HepG2 (cell line): Measurements from ENCODE around the gene FERMT2. TPM values are rescaled to one million over a fixed set of nuclear protein-coding genes. Genes with fewer than 3 reads are reported as not detected.
A peak's percentile ranks its signal among the peaks of the same experiment; 100 is the strongest.

Source experiments
- CHD2 ChIP-seq: IDR thresholded peaks from 2 replicates; pipeline ENCODE4 v1.6.1; 2011; ENCODE audit warnings: low read depth, low read length, improper control_type of control experiment
- E2F5 ChIP-seq: sonication (generic); formaldehyde crosslinking; conservative IDR thresholded peaks from 2 replicates; pipeline ENCODE4 v1.4.0; 2020; ENCODE audit warnings: missing genetic modification reagents
- FOXP1 ChIP-seq, 2 experiments: fragments of 450-650 bp in 1 of 2; IDR thresholded peaks; 2 replicates each; pipeline ENCODE4 v1.6.1; 2017 to 2018; ENCODE audit warnings: antibody characterized with exemption in 1 of 2
- IKZF4 ChIP-seq: sonication (generic); formaldehyde crosslinking; IDR thresholded peaks from 2 replicates; pipeline ENCODE4 v1.5.1; 2020; ENCODE audit warnings: borderline replicate concordance, mild to moderate bottlenecking, low read depth, missing genetic modification reagents; ENCODE audit errors: not compliant biosample characterization
- ISL2 ChIP-seq: sonication (generic); formaldehyde crosslinking; IDR thresholded peaks from 2 replicates; pipeline ENCODE4 v1.5.0; 2020; ENCODE audit warnings: missing genetic modification reagents
- KDM5A ChIP-seq: fragments of 200-600 bp; sonication (generic); IDR thresholded peaks from 2 replicates; pipeline ENCODE4 v1.7.0; 2018; ENCODE audit warnings: antibody characterized with exemption, mild to moderate bottlenecking, low read length, borderline replicate concordance
- MAF1 ChIP-seq: sonication (generic); formaldehyde crosslinking; IDR thresholded peaks from 2 replicates; pipeline ENCODE4 v1.5.0; 2020; ENCODE audit warnings: missing genetic modification reagents, borderline replicate concordance
- MTA1 ChIP-seq: sonication (generic); formaldehyde crosslinking; IDR thresholded peaks from 2 replicates; pipeline ENCODE4 v1.4.0; 2020; ENCODE audit warnings: missing genetic modification reagents, mild to moderate bottlenecking, borderline replicate concordance
- NFYC ChIP-seq: IDR thresholded peaks from 2 replicates; pipeline ENCODE4 v1.6.1; 2016; ENCODE audit warnings: missing genetic modification reagents, missing compliant biosample characterization
- SALL1 ChIP-seq: sonication (generic); formaldehyde crosslinking; IDR thresholded peaks from 2 replicates; pipeline ENCODE4 v1.8.0; 2022; ENCODE audit warnings: mild to moderate bottlenecking, missing genetic modification reagents
- SKIL ChIP-seq: sonication (generic); formaldehyde crosslinking; IDR thresholded peaks from 2 replicates; pipeline ENCODE4 v1.8.0; 2022; ENCODE audit warnings: missing genetic modification reagents, mild to moderate bottlenecking, moderate library complexity, borderline replicate concordance
- SPEN ChIP-seq: sonication (generic); formaldehyde crosslinking; IDR thresholded peaks from 2 replicates; pipeline ENCODE4 v1.5.1; 2020; ENCODE audit warnings: low read depth, mild to moderate bottlenecking, missing genetic modification reagents
- SUZ12 ChIP-seq: fragments of 150-350 bp; IDR thresholded peaks from 2 replicates; pipeline ENCODE4 v1.6.1; 2014; ENCODE audit warnings: low read depth, low read length
- TBX3 ChIP-seq: fragments of 450-650 bp; IDR thresholded peaks from 2 replicates; pipeline ENCODE4 v1.6.1; 2017; ENCODE audit warnings: antibody characterized with exemption, mild to moderate bottlenecking, inconsistent platforms, borderline replicate concordance
- THAP11 ChIP-seq: IDR thresholded peaks from 2 replicates; pipeline ENCODE4 v1.6.1; 2016; ENCODE audit warnings: missing biosample characterization, missing genetic modification reagents
- ZC3H4 ChIP-seq: sonication (generic); formaldehyde crosslinking; IDR thresholded peaks from 2 replicates; pipeline ENCODE4 v1.4.0; 2020; ENCODE audit warnings: missing genetic modification reagents, borderline replicate concordance
- ZMYM4 ChIP-seq: sonication (generic); formaldehyde crosslinking; IDR thresholded peaks from 2 replicates; pipeline ENCODE4 v1.8.1; 2023; ENCODE audit warnings: mild to moderate bottlenecking, missing genetic modification reagents
- ZNF264 ChIP-seq: sonication (generic); formaldehyde crosslinking; IDR thresholded peaks from 2 replicates; pipeline ENCODE4 v1.4.0; 2020; ENCODE audit warnings: missing genetic modification reagents
- ZNF564 ChIP-seq: sonication (generic); formaldehyde crosslinking; IDR thresholded peaks from 2 replicates; pipeline ENCODE4 v1.8.1; 2023; ENCODE audit warnings: mild to moderate bottlenecking, missing genetic modification reagents
- ZNF770 ChIP-seq: sonication (generic); formaldehyde crosslinking; IDR thresholded peaks from 2 replicates; pipeline ENCODE4 v1.5.0; 2020; ENCODE audit warnings: mild to moderate bottlenecking, missing genetic modification reagents
- polyA plus RNA-seq, 8 experiments: library from polyadenylated mRNA; depleted of rRNA in 3 of 8; stranded (reverse) in 7 of 8; unstranded in 1 of 8; fragments of >200 nt; fragmentation: Illumina TruSeq in 4 of 8; extraction: Trizol in 4 of 8; gene quantifications; 2 replicates each; pipeline versions ENCODE4 v1.2.1 to v1.2.3, GENCODE V29; 2011 to 2016; ENCODE audit warnings: low read depth in 4 of 8, missing spikeins in 1 of 8, mixed read lengths in 1 of 8; ENCODE audit not compliant: insufficient read depth in 1 of 8
- total RNA-seq, 5 experiments: library from RNA; depleted of rRNA; stranded (reverse); fragments of >200 nt; fragmentation: Illumina TruSeq; extraction: Trizol; gene quantifications; 2 replicates each; pipeline ENCODE4 v1.2.3, GENCODE V29; 2016; ENCODE audit warnings: low read depth in 1 of 5
- TF ChIP-seq, protein P1 (sequence below): sonication (generic); formaldehyde crosslinking; IDR thresholded peaks from 2 replicates; pipeline ENCODE4 v1.4.0; 2020; ENCODE audit warnings: mild to moderate bottlenecking, missing genetic modification reagents
- TF ChIP-seq, protein P2 (sequence below): IDR thresholded peaks from 2 replicates; pipeline ENCODE4 v1.6.1; 2016; ENCODE audit warnings: low read depth, control low read depth

FERMT2 gene
- total and polyA plus RNA-seq, 2 of the 13 experiments (the other 11 are each of a cell fraction or from before 2014, with no cell fraction given) = 36.2 to 60.4 TPM

DNA sequence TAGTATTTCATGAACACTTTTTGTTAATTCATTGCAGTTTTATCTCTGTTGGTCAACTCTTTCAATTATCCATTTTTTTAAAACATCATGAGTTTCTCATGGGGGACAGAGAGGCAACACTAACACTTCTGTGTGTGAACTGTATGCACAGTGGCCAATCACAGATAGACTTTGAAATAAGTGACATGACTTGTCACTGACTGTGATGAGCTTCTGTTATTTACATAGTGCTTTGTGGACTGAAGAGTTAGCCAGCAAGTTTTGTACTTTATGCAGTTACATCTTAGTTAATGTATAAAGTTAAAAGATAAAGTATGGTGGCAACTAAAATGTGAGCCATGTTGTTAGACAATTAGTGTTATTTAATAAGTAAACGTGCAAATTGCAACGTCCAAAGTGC lies 16.1 kb downstream of the FERMT2 start (continued):
- TF ChIP-seq THAP11 (CRISPR knock-in tag) (no peak), ZMYM4 (CRISPR knock-in tag) (no peak), ZC3H4 (no peak), FOXP1 (IDR thresholded peaks at IDR 0.05) (no peak), FOXP1 (CRISPR knock-in tag; IDR thresholded peaks at IDR 0.05) (no peak), ISL2 (CRISPR knock-in tag) (no peak), TBX3 (peak; percentile 35; the same call in 1 of the 2 replicates), MAF1 (CRISPR knock-in tag) (no peak), IKZF4 (CRISPR knock-in tag) (no peak), KDM5A (no peak), MTA1 (CRISPR knock-in tag) (no peak), SPEN (no peak), E2F5 (CRISPR knock-in tag) (no peak), ZNF264 (CRISPR knock-in tag) (no peak), SUZ12 (no peak), NFYC (CRISPR knock-in tag) (peak; percentile 33; the same call in 1 of the 2 replicates), SKIL (CRISPR knock-in tag) (no peak), ZNF564 (CRISPR knock-in tag) (no peak), SALL1 (CRISPR knock-in tag) (no peak), CHD2 (no peak), ZNF770 (CRISPR knock-in tag) (no peak)
- TF ChIP-seq, protein P1, sequence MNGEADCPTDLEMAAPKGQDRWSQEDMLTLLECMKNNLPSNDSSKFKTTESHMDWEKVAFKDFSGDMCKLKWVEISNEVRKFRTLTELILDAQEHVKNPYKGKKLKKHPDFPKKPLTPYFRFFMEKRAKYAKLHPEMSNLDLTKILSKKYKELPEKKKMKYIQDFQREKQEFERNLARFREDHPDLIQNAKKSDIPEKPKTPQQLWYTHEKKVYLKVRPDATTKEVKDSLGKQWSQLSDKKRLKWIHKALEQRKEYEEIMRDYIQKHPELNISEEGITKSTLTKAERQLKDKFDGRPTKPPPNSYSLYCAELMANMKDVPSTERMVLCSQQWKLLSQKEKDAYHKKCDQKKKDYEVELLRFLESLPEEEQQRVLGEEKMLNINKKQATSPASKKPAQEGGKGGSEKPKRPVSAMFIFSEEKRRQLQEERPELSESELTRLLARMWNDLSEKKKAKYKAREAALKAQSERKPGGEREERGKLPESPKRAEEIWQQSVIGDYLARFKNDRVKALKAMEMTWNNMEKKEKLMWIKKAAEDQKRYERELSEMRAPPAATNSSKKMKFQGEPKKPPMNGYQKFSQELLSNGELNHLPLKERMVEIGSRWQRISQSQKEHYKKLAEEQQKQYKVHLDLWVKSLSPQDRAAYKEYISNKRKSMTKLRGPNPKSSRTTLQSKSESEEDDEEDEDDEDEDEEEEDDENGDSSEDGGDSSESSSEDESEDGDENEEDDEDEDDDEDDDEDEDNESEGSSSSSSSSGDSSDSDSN (CRISPR knock-in tag) = no peak
- TF ChIP-seq, protein P2, sequence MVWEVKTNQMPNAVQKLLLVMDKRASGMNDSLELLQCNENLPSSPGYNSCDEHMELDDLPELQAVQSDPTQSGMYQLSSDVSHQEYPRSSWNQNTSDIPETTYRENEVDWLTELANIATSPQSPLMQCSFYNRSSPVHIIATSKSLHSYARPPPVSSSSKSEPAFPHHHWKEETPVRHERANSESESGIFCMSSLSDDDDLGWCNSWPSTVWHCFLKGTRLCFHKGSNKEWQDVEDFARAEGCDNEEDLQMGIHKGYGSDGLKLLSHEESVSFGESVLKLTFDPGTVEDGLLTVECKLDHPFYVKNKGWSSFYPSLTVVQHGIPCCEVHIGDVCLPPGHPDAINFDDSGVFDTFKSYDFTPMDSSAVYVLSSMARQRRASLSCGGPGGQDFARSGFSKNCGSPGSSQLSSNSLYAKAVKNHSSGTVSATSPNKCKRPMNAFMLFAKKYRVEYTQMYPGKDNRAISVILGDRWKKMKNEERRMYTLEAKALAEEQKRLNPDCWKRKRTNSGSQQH (CRISPR knock-in tag) = no peak
